Measurements from ENCODE around the gene FHIT.

DNA sequence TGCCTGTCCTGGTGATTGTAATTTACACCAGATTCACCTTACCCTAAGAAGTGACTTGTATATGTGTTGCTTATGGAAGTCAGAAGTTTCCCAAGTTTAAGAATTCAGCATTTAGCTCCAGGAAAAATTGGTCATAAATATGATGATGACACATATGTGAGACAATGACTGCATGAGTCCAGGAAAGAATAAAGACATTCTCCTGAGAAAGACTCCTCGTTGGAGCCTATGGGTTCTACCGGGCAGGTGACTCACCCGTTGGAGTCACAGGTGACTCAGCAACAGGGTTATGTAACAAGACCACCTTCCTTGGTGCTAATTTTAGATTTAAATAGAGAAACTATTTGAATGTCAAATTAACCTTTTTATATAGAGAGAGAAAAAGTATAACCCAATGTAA lies 662.4 kb downstream of the FHIT start:
- TF ChIP-seq ZNF274 (IDR thresholded peaks at IDR 0.05; ENCODE audit: low read depth, low read length) (no peak), YY1 (IDR thresholded peaks at IDR 0.05; ENCODE audit: insufficient read depth, insufficient read length) (no peak), SUZ12 (IDR thresholded peaks at IDR 0.05; ENCODE audit: extremely low read depth, insufficient read depth, insufficient read length) (no peak)
